Right forelimb (tissue), 1 donor: ENCODE results near the gene LMO7.

Experiments
- DNase-seq: peaks from one replicate; pipeline ENCODE4 v3.0.0-alpha.2; 2018

The LMO7 gene

GRCh38 chr13:75907044-75907443 lies 270.9 kb downstream of the LMO7 start:
- DNase-seq, result no peak

- peak; percentile 77 for DNase-seq
These were observed 272.0 kb downstream of the LMO7 start for GRCh38 chr13:75908141-75908540.
